CD4-positive, alpha-beta T cell (primary cell): ENCODE data around the gene IL17RE. TPM values are rescaled to one million over a fixed set of nuclear protein-coding genes. Genes with fewer than 3 reads are reported as not detected.

Experiments
- ATAC-seq: fragments of 200-7000 bp; cut with Tn5 transposase; one replicate; pipeline ENCODE4 v1.10.0; 2022; ENCODE audit warnings: mild to moderate bottlenecking; ENCODE audit not compliant: poor library complexity
- CTCF ChIA-PET: fragments of 350-600 bp; sonication (Branson Sonifier 250); formaldehyde crosslinking; loops from one replicate; lab custom pipeline; 2021; ENCODE audit warnings: antibody characterized with exemption, inconsistent platforms; lab: Charles Lee
- POLR2A ChIA-PET: fragments of 350-600 bp; sonication (Branson Sonifier 250); formaldehyde crosslinking; loops from one replicate; lab custom pipeline; 2021; ENCODE audit warnings: antibody characterized with exemption, inconsistent platforms; lab: Charles Lee
- DNase-seq, 14 experiments: peaks; one replicate each; pipeline ENCODE4 v3.0.0-alpha.2; 2013 to 2020; ENCODE audit warnings: mixed read lengths in 2 of 14
- H3K27ac ChIP-seq, 2 donors: one replicate each; pipeline versions ENCODE4 v1.5.1 to v1.7.0; 2013; ENCODE audit warnings: low read length in 2 of 2, low read depth in 1 of 2, mild to moderate bottlenecking in 1 of 2
- H3K27me3 ChIP-seq, 2 experiments: 1 replicate in 1 of 2; 2 replicates in 1 of 2; pipeline versions ENCODE4 v1.6.1 to v1.7.0; 2013; ENCODE audit warnings: low read length in 2 of 2, control low read depth in 1 of 2, mild to moderate bottlenecking in 1 of 2, moderate library complexity in 1 of 2; ENCODE audit not compliant: insufficient read depth in 2 of 2, control insufficient read depth in 1 of 2
- H3K36me3 ChIP-seq: one replicate; pipeline ENCODE4 v1.6.1; 2013; ENCODE audit warnings: low read length, control low read depth; ENCODE audit not compliant: insufficient read depth
- H3K4me1 ChIP-seq: one replicate; pipeline ENCODE4 v1.6.1; 2013; ENCODE audit warnings: low read length, control low read depth; ENCODE audit not compliant: insufficient read depth
- H3K4me3 ChIP-seq: one replicate; pipeline ENCODE4 v1.5.1; 2013; ENCODE audit warnings: mild to moderate bottlenecking, low read length, moderate library complexity
- H3K9me3 ChIP-seq, 2 experiments: 1 replicate in 1 of 2; 2 replicates in 1 of 2; pipeline versions ENCODE4 v1.6.1 to v1.7.0; 2013; ENCODE audit warnings: low read length in 2 of 2, mild to moderate bottlenecking in 2 of 2, control low read depth in 1 of 2, moderate library complexity in 1 of 2; ENCODE audit not compliant: control insufficient read depth in 1 of 2, insufficient read depth in 1 of 2
- H3K27ac Mint-ChIP-seq: one replicate; pipeline ENCODE4 v1.8.0; 2020; ENCODE audit warnings: mixed read lengths
- H3K27me3 Mint-ChIP-seq: one replicate; pipeline ENCODE4 v1.8.0; 2021; ENCODE audit warnings: mixed read lengths
- H3K36me3 Mint-ChIP-seq: one replicate; pipeline ENCODE4 v1.8.0; 2021; ENCODE audit warnings: low read depth, mixed read lengths
- H3K4me1 Mint-ChIP-seq: one replicate; pipeline ENCODE4 v1.8.0; 2021; ENCODE audit warnings: low read depth, mixed read lengths
- H3K4me3 Mint-ChIP-seq: one replicate; pipeline ENCODE4 v1.8.0; 2020; ENCODE audit warnings: mild to moderate bottlenecking, mixed read lengths
- H3K9me3 Mint-ChIP-seq: one replicate; pipeline ENCODE4 v1.8.0; 2020; ENCODE audit warnings: mixed read lengths
- intact Hi-C, 2 experiments: fragments of 100-400 bp; cut with DNase I in 1 of 2; cut with micrococcal nuclease in 1 of 2; formaldehyde crosslinking; loops; one replicate each; pipeline versions ENCODE4 v1.15.1 to v1.9.0; 2023 to 2025; cut with DNase I, micrococcal nuclease
- total RNA-seq, 174 experiments: library from RNA in 2 of 174; stranded (reverse) in 2 of 174; gene quantifications; one replicate each; pipeline ENCODE4 v1.2.3 and lab custom pipeline; 2021 to 2026
- TF ChIP-seq, protein P1 (sequence below): fragments of 200-600 bp; IDR thresholded peaks from one replicate; pipeline ENCODE4 v1.8.0; 2022; ENCODE audit warnings: antibody characterized with exemption, mild to moderate bottlenecking

Gene IL17RE
- total RNA-seq, 2 experiments from 2014 or later: 1.4 to 1.6 TPM

DNA sequence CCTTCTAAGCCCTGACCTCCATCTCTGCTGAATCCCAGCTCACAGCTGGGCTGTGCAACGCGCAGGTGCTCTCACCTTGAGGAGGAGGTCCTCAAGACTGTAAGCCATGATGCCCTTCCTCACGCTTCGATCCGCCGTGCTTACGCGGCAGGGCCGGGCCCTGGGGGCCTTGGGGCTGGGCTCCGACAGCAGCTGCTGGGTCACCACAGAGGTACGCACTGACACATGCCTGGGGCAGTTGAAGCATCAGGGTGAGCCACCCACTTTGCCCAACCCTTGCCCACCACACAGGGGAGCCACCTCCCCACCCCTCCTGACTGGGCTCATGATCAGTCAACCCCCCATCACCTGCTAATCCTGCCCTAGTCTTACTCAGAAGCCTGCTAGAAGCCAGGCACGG, 25.7 kb upstream of the IL17RE start:
- Mint-ChIP-seq H3K4me3 (no peak overlapping the region), H3K36me3 (no peaks in the 10 kb centered on the region), H3K27ac (no peak overlapping the region), H3K9me3 (no peaks in the 10 kb centered on the region), H3K4me1 (no peaks in the 10 kb centered on the region), H3K27me3 (no peaks in the 10 kb centered on the region)
- CTCF ChIA-PET: no interaction called here
- no peaks in the 10 kb centered on the region for H3K4me1 ChIP-seq
- ATAC-seq (peak; percentile 32), DNase-seq (peak in 2 of 14 experiments; percentile 11 to 34)
- POLR2A ChIA-PET: no interaction called here
- intact Hi-C loops: no loop called here
- H3K36me3 ChIP-seq: no peaks in the 10 kb centered on the region
- H3K4me3 ChIP-seq: no peak overlapping the region
- TF ChIP-seq, protein P1, sequence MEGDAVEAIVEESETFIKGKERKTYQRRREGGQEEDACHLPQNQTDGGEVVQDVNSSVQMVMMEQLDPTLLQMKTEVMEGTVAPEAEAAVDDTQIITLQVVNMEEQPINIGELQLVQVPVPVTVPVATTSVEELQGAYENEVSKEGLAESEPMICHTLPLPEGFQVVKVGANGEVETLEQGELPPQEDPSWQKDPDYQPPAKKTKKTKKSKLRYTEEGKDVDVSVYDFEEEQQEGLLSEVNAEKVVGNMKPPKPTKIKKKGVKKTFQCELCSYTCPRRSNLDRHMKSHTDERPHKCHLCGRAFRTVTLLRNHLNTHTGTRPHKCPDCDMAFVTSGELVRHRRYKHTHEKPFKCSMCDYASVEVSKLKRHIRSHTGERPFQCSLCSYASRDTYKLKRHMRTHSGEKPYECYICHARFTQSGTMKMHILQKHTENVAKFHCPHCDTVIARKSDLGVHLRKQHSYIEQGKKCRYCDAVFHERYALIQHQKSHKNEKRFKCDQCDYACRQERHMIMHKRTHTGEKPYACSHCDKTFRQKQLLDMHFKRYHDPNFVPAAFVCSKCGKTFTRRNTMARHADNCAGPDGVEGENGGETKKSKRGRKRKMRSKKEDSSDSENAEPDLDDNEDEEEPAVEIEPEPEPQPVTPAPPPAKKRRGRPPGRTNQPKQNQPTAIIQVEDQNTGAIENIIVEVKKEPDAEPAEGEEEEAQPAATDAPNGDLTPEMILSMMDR: no peak
- H3K9me3 ChIP-seq: no peaks in the 10 kb centered on the region
- H3K27ac ChIP-seq: no peak overlapping the region
- H3K27me3 ChIP-seq: no peaks in the 10 kb centered on the region

DNA sequence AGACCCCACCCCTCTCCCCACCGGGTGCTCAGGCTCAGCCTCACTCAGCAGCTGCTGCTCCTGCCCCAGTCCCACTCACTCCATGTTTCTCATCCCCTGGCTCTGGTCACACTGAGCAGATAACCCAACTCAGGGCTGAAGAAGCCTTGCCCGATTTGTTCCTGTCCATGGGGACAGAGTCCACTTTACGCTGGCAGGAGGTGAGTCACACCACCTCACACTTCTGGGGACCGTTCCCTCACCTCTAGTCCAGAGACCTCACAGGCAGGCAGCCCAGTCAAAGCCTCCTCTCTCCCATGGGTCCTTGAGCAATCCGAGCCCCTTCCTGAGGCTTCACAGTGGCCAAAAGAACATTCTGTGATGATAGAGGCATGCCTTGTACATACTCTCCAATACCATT, 23.9 kb upstream of the IL17RE start:
- no peak overlapping the region for H3K27ac ChIP-seq
- DNase-seq: no peak
- no peaks in the 10 kb centered on the region for H3K36me3 ChIP-seq
- H3K9me3 ChIP-seq: no peaks in the 10 kb centered on the region
- POLR2A ChIA-PET: no interaction called here
- TF ChIP-seq, protein P1: no peak
- no peak overlapping the region for H3K4me3 Mint-ChIP-seq
- ATAC-seq: no peak
- intact Hi-C loops: no loop called here
- H3K4me3 ChIP-seq: no peak overlapping the region
- H3K27ac Mint-ChIP-seq: no peak overlapping the region
- H3K9me3 Mint-ChIP-seq: no peaks in the 10 kb centered on the region
- CTCF ChIA-PET: no interaction called here
- no peaks in the 10 kb centered on the region for H3K4me1 ChIP-seq
- H3K4me1 Mint-ChIP-seq: no peaks in the 10 kb centered on the region
- H3K27me3 ChIP-seq: no peaks in the 10 kb centered on the region
- no peaks in the 10 kb centered on the region for H3K36me3 Mint-ChIP-seq
- no peaks in the 10 kb centered on the region for H3K27me3 Mint-ChIP-seq

DNA sequence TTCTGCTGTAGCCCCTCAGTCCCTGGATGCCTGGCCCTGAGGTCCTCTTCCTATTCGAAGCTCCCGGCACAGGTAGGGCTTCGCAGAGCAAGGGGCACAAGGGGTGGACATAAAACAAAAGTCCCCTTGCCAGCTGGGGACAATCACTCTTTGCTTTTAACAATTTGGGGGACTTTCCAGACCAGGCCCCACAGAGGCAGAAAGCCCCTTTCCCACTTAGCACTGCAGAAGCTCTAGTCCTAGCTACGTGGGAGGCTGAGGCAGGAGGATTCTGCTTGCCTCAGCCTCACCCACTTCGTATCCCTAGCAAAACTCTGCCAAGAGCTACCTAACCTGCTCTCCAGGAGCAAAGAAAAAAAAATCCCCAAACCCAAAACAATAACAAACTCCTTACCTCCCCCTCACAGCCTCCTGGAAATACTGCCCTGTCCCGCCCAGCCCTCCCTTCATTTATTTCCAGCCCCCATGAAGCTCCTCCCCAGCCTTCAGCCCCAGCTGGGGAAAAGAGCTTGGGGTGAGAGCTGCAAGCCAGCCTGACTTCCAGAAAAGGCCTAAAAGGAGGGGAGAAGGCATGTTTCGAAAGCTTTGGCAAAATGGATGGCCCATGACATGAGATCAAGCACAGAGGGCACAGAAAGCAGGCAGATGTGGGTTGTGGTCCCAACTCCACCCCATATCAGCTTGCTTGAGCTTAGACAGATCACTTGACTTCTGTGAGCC, 22.7 kb upstream of the IL17RE start, which contains the start of gene CIDEC:
Gene CIDEC, minus strand, starts transcription at position 424 of the 720 bp plus-strand sequence. CDS start 1,767 bp downstream, outside the sequence.
- Histone ChIP-seq H3K4me3 (no peak within 1 kb of the TSS), H3K36me3 (no peaks in the 10 kb centered on the region), H3K27me3 (no peaks in the 10 kb centered on the region), H3K27ac (no peak within 1 kb of the TSS), H3K9me3 (no peaks in the 10 kb centered on the region), H3K4me1 (no peaks in the 10 kb centered on the region)
- no peaks in the 10 kb centered on the region for H3K9me3 Mint-ChIP-seq
- DNase-seq (no peak), ATAC-seq (no peak)
- H3K27me3 Mint-ChIP-seq: no peaks in the 10 kb centered on the region
- no peak within 1 kb of the TSS for H3K4me3 Mint-ChIP-seq
- ChIA-PET CTCF (no interaction called here), POLR2A (no interaction called here)
- no peak within 1 kb of the TSS for H3K27ac Mint-ChIP-seq
- no peaks in the 10 kb centered on the region for H3K36me3 Mint-ChIP-seq
- intact Hi-C loops: no loop called here
- TF ChIP-seq, protein P1: no peak
- H3K4me1 Mint-ChIP-seq: no peaks in the 10 kb centered on the region
